Measurements from ENCODE around the gene KNSTRN. TPM values are rescaled to one million over a fixed set of nuclear protein-coding genes. Genes with fewer than 3 reads are reported as not detected.

The KNSTRN gene
- total and polyA plus RNA-seq, 2 of the 4 experiments (the other 2 are of a cell fraction), result 33.1 to 73.5 TPM

DNA sequence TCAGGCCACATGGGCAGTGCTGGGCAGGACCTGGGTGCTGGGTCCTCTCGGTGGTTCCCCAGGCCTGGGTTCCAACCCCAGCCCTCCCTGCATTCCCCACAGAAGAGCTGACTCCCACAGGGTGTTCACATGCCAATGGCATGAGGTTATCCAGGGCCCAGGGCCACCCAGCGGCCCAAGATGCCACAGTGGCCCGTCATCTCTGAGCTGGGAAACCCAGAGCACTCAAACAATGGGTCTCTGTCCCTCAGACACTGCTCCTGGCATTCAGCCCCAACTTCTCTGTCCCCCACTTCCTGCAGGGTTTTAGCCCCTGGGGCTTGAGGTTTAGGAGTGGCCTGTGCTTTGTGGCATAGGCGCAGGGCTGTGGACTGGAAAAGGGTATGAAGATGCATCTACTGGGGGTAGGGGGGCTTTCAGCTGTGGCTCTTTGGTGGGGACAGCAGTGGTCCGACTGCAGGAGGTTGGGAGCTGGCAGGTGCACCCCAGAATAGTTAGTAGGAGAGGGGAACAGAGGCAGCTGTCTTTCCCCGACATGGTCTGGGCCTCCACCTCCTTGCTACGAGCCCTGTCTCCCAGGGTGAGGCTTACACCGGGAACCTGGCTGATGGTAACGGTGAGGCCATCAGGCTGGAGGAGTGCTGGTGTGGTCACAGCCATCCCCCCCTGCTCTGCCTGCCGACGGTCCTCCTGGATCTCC lies 43.5 kb upstream of the KNSTRN start (continued):
- no peak for TF ChIP-seq NFE2L2 (IDR thresholded peaks at IDR 0.05; ENCODE audit: low read depth, low read length)
- no peak for TF ChIP-seq CEBPB (IDR thresholded peaks at IDR 0.05; ENCODE audit: low read depth, low read length)

DNA sequence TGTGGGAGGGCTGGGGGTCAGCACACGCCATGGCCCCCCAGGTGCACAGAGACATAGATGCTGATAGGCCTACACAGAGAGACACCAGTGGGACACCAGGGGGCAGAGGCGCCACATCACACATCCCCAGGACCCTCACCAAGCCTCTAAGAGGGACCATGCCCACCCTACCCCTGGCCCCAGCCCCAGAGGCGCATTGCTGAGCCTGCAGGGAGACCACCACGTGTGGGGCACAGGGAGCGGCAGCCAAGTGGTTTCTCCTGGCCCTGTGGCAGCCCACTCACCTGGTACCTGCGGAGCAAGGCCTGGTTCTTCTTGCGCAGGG lies 42.9 kb upstream of the KNSTRN start:
- H3K4me1 ChIP-seq (ENCODE audit: control insufficient read depth, insufficient read depth, low read length), result peaks cover 39% of the 10 kb centered on the region
- peak overlapping the region; percentile 98 for H3K14ac ChIP-seq (replicated peaks; ENCODE audit: low read depth, low read length)
- H3K36me3 ChIP-seq (ENCODE audit: control insufficient read depth, insufficient read depth, low read length), result peaks cover 18% of the 10 kb centered on the region
- H2BK5ac ChIP-seq (ENCODE audit: low read depth, low read length, poor library complexity, severe bottlenecking), result peak overlapping the region; percentile 97
- peak overlapping the region; percentile 93 to 97 for H4K8ac ChIP-seq (ENCODE audit: low read depth in 2 of 2, low read length in 2 of 2)
- H3K9ac ChIP-seq (ENCODE audit: low read depth, low read length), result peak overlapping the region; percentile 81
- H2AK5ac ChIP-seq (ENCODE audit: low read depth, low read length), result peak overlapping the region; percentile 100
- peak overlapping the region; percentile 99 for H3K23ac ChIP-seq (ENCODE audit: low read depth, low read length)
- peak overlapping the region; percentile 92 for H2BK20ac ChIP-seq (ENCODE audit: low read depth, low read length)
- DNase-seq (no peak), ATAC-seq (ENCODE audit: low read depth) (no peak)
- no TSS peak for BruUV-seq (replicated peaks)
- H2BK15ac ChIP-seq (ENCODE audit: low read depth, low read length), result peak overlapping the region; percentile 89; the same call in 2 of the 3 replicates
- H3K4me2 ChIP-seq (ENCODE audit: low read depth, low read length), result peak overlapping the region; percentile 92
- H3K4ac ChIP-seq (ENCODE audit: low read depth, low read length), result peak overlapping the region; percentile 100
- POLR2A ChIA-PET (ENCODE audit: unreplicated experiment), result interaction anchor here (0.9 to 3.3 kb wide), 4 partner anchors 8 to 17 kb away, joined by 3 to 20 read pairs (median 6); no protein-coding TSS in a partner anchor
- TF ChIP-seq RAD21 (IDR thresholded peaks at IDR 0.05; ENCODE audit: low read length), result peak; percentile 31; the same call in 1 of the 2 replicates
- TF ChIP-seq, protein P1, sequence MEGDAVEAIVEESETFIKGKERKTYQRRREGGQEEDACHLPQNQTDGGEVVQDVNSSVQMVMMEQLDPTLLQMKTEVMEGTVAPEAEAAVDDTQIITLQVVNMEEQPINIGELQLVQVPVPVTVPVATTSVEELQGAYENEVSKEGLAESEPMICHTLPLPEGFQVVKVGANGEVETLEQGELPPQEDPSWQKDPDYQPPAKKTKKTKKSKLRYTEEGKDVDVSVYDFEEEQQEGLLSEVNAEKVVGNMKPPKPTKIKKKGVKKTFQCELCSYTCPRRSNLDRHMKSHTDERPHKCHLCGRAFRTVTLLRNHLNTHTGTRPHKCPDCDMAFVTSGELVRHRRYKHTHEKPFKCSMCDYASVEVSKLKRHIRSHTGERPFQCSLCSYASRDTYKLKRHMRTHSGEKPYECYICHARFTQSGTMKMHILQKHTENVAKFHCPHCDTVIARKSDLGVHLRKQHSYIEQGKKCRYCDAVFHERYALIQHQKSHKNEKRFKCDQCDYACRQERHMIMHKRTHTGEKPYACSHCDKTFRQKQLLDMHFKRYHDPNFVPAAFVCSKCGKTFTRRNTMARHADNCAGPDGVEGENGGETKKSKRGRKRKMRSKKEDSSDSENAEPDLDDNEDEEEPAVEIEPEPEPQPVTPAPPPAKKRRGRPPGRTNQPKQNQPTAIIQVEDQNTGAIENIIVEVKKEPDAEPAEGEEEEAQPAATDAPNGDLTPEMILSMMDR (conservative IDR thresholded peaks at IDR 0.05; ENCODE audit: low read depth, low read length), result 0 out of 2 replicates have a peak, but pooled peaks have one; percentile 21
- no peak for TF ChIP-seq ELK1 (IDR thresholded peaks at IDR 0.05; ENCODE audit: borderline replicate concordance, low read depth, low read length)
- CTCF ChIA-PET, result interaction anchor here (0.7 to 1.4 kb wide), 5 partner anchors 11 to 122 kb away, joined by 3 to 5 read pairs (median 3); partner anchors contain the start of gene INAFM2
- intact Hi-C loops (cut with micrococcal nuclease), result no loop called here
- peak overlapping the region; percentile 77 for H2AFZ ChIP-seq (replicated peaks; ENCODE audit: low read length, poor library complexity)
- H3K27me3 ChIP-seq (ENCODE audit: control insufficient read depth, insufficient read depth, low read length), result no peaks in the 10 kb centered on the region
- dilution Hi-C loops (cut with HindIII; ENCODE audit: low sequenced_read_pairs, unreplicated experiment), result no loop called here
- in situ Hi-C loops (cut with MboI; ENCODE audit: low sequenced_read_pairs), result no loop called here
- H4K5ac ChIP-seq (ENCODE audit: low read depth, low read length), result peak overlapping the region; percentile 94
- H3K79me1 ChIP-seq (ENCODE audit: low read depth in 1 of 2, low read length in 2 of 2), result peaks cover 27 to 53% of the 10 kb centered on the region in 2 experiments; a peak in 3 of 4 replicates
- H4K20me1 ChIP-seq (ENCODE audit: insufficient read depth, low read length), result no peaks in the 10 kb centered on the region
- H2AK9ac ChIP-seq (replicated peaks; ENCODE audit: low read depth, low read length, poor library complexity), result peak overlapping the region; percentile 100
- H3K4me3 ChIP-seq (ENCODE audit: insufficient read depth, low read depth, low read length), result peak overlapping the region; percentile 45
- peak overlapping the region; percentile 98 for H2BK120ac ChIP-seq (ENCODE audit: low read depth, low read length)
- peaks cover 25% of the 10 kb centered on the region for H3K9me1 ChIP-seq (ENCODE audit: insufficient read depth, low read length)
- no peaks in the 10 kb centered on the region for H3K9me3 ChIP-seq (ENCODE audit: control insufficient read depth, insufficient read depth, low read length)
- WGBS, 2 experiments (ENCODE audit: extremely low coverage in 2 of 2, insufficient read length in 1 of 2), result 76% methylated on average over 5 of the region's 7 CpGs; no CpG with 5 or more reads in 1 of the 2 experiments
- H3K27ac ChIP-seq (ENCODE audit: insufficient read depth, low read length), result peak overlapping the region; percentile 97
- H3K18ac ChIP-seq (ENCODE audit: low read depth, low read length), result peak overlapping the region; percentile 85
- H4K91ac ChIP-seq (ENCODE audit: insufficient read depth, low read depth, low read length), result peak overlapping the region; percentile 99
- peak overlapping the region; percentile 99 for H3K56ac ChIP-seq (ENCODE audit: extremely low read depth, insufficient read depth, low read length)
